SK-MEL-5 (cell line): ENCODE data around the gene MCF2L2. TPM values are rescaled to one million over a fixed set of nuclear protein-coding genes. Genes with fewer than 3 reads are reported as not detected.
"Not testable (repeated sequence)": the region's sequence is repeated elsewhere in the genome, so short reads cannot be mapped to it uniquely, and the experiment has no call there.

Source experiments
- DNase-seq: peaks from one replicate; pipeline ENCODE4 v3.0.0-alpha.2; 2016; ENCODE audit warnings: low read depth, low spot score
- in situ Hi-C: cut with HindIII; loops from 2 replicates; pipeline ENCODE4 v1.10.0; 2016; ENCODE audit warnings: low sequenced_read_pairs, high pct_unique_total_duplicates, low pct_unique_long_range_greater_than_20kb
- total RNA-seq: library from RNA; depleted of rRNA; stranded (reverse); fragments of >200 nt; shearing (Covaris generic); gene quantifications from 2 replicates; pipeline ENCODE4 v1.2.3, GENCODE V29; 2014

MCF2L2 gene
- total RNA-seq, 1 experiment from 2014 or later: 0.79 TPM

GRCh38 chr3:183427196-183427875, 1.1 kb downstream of the MCF2L2 start:
- DNase-seq: no peak
- in situ Hi-C loops: no loop called here

GRCh38 chr3:183418807-183419206, 9.6 kb downstream of the MCF2L2 start:
- in situ Hi-C loops, DNase-seq: not testable (repeated sequence)

DNA sequence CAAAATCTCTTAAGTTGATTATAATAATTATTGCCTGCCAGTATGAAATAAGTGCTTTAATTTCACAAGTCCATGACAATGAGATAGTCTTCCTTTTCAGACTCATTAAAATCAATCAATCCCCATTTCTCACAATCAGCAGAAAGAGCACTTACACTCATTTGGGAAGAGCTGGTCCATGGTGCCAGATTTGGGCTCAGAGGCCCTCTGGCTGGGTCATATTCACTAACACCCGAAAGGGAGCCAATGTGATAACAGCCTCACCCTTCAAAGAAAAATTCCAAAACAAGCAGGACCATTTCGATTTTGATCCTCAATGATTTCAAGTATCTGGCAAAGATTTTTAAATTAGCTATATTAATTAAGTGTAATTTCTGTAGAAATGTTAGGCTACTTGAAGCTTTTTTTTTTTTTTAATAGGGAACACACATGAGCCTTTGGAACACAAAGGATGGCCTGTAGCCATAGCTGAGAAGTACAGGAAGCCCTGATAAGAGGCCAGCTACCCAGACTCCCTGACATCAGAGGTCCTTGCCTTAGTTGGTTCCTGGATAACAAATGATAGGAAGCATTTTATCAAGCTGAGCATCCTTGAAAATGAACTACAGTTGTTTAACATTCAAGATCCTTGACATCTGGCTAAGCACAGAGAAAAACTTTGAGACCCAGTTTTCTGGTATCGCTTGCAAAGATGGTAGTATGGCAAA, 17.1 kb downstream of the MCF2L2 start:
- in situ Hi-C loops: no loop called here
- no peak for DNase-seq

GRCh38 chr3:183410759-183411158, 17.7 kb downstream of the MCF2L2 start:
- in situ Hi-C loops: no loop called here
- no peak for DNase-seq

DNA sequence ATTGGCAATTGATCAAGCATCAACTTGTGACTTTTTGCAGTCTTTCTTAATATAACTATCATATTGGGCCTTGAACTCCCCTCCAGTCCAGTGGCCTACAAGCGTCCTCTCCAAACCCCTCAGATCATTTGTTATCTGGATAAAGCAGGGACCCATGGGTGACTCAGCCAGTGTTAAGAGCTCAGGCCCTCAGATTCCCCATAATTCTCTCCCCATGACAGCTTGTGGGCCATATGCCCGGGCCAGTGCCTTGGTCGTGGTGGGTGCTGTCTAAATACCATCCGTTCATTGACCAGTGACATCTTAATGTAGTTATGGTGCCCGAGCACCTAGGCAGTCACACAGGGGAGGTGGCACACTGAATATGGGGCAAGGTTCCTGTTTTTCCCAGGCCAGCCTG, 18.1 kb downstream of the MCF2L2 start:
- no peak for DNase-seq
- in situ Hi-C loops: no loop called here

DNA sequence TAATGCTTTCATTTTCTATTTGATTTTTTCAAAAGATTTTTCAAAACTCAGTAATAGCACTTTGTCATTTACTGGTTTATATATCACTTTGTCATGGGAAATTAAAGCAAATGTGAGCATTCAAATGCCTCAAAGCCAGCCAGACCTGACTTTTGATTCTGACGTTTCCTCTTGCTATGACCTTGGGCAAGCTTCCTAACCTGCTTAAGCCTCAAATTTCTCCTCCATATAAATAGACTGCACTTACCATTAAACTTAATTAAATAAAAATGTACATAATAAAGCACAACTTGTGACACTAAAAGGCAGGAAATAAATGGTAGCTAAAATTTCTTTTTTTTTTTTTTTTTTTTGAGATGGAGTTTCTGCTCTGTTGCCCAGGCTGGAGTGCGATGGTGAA, 19.2 kb downstream of the MCF2L2 start:
- in situ Hi-C loops: no loop called here
- DNase-seq: no peak

GRCh38 chr3:183401678-183402077, 26.7 kb downstream of the MCF2L2 start:
- DNase-seq: no peak
- in situ Hi-C loops: no loop called here

DNA sequence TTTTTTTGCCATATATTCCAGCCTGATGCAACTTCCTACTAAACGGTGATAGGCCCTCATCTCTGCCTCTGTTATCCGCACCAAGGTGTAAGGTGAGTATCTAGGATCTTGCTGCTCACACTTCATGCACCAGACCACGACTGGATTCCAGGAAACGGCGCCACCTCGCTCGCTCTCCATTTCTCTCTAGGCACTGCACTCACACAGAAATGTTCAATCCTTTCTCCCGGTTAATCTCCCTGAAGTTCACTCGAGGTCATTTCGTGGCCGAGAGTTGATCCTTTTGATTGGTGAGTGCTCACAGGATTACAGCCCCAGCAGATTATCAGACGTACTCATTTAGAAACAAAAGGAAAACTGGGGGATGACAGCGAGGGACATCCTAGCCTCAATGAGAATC, 28.1 kb downstream of the MCF2L2 start:
- DNase-seq: no peak
- in situ Hi-C loops: no loop called here

DNA sequence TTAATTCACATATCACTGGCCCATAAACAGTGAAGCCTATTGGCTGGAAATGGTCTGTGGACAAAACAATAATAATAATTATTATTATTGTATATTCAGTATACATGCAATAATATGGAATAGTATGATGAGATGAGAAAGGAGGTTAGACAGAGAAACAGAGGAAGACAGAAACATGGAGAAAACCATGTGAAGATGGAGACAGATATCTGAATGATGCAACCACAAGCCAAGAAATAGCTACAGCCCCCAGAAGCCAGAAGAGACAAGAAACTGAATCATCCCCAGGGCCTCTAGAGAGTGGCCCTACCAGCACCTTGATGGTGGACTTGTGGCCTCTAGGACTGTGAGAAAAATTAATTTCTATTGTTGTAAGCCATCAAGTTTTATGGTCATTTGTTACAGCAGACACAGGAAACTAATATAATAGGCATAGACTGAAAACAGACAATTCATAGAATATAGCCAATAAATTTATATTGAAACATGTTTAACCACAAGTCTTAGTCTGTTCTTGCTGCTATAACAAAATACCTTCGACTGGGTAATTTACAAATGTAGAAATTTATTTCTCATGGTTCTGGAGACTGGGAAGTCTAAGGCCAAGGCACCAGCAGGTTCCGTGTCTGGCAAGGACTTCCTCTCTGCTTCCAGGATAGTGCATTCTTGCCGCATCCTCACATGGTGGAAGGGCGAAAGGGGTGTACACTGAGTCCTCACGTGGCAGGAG, 31.6 kb downstream of the MCF2L2 start:
- in situ Hi-C loops: no loop called here
- DNase-seq: no peak

DNA sequence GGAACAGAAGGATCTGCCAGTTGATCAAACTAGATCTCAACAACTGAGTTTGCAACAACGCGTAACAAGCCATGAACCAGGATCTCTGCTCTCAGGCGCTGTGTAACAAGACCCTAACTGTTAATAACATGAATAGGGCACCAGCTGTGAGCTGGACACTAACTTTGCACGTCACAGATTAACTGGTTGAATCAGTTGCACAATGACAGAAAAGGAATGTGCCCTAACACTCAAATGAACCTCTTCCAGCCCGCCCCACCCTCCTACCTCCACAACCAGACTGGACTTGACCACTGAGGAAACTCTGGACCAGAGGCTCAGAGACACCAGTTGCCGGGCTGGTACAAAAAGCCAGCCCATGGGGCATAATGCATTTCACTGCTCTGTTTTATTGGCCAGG, 34.3 kb downstream of the MCF2L2 start:
- no peak for DNase-seq
- in situ Hi-C loops: no loop called here

DNA sequence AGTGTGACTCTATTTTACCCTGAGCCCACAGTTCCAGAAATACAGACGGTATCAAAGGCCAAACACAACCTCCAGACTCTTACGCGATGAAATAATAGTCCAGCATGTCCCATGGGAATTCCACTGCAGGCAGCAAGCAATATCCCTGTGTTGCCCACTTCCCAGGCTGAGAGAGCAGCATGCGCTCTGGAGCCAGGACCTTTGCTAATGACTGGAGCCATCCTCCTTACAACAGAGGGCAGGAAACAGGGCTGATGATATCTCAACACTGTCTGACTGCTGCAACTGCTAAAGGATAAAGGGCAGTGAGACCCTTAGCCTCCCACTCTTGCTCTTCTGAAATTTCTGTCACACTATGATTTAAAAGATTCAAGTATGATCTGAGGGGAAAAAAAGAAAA, 34.8 kb downstream of the MCF2L2 start:
- no peak for DNase-seq
- in situ Hi-C loops: no loop called here

- peak; percentile 60 for DNase-seq
- in situ Hi-C loops: no loop called here
Observed at GRCh38 chr3:183392186-183393034, 36.0 kb downstream of the MCF2L2 start.

DNA sequence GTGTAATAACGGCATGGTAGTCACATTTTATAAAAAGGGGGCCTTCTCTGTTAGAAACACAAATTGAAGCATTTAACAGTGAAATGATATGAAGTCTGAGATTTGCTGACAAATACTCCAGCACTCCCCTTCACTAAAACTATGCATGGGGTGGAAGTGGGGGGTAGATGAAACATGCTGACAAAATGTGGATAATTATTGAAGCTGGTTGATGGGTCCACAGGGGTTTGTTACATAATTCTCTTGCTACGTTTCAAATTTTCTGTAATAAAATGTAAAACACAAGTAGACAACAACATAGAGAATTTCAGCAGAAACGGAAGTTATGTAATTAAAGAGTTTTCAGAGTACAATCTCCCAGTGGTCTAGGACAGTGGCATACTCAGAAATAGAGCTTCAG, 37.0 kb downstream of the MCF2L2 start:
- DNase-seq: no peak
- in situ Hi-C loops: no loop called here

DNA sequence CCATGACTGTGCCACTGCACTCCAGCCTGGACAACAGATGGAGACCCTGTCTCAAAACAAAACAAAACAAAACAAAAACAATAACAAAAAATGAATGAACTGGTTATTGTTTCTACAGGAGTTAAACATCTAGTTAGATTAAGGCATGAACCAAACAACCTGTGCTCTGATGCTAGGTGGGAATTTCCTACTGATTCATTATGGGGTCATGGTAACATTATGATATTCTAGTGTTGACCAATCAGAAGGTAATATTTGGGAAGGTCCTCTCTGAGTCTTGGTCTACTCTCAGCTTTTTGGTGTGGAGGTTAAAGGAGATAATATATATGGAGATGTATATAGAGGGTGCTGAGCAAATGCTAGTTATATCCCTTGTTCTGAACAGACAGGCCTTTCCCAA, 37.6 kb downstream of the MCF2L2 start:
- no peak for DNase-seq
- in situ Hi-C loops: no loop called here

- no peak for DNase-seq
- in situ Hi-C loops: no loop called here
Observed at GRCh38 chr3:183388213-183388895, 40.1 kb downstream of the MCF2L2 start.

GRCh38 chr3:183387797-183388196, 40.6 kb downstream of the MCF2L2 start:
- in situ Hi-C loops: no loop called here
- DNase-seq: no peak

GRCh38 chr3:183386651-183387050, 41.8 kb downstream of the MCF2L2 start:
- in situ Hi-C loops: no loop called here

More at GRCh38 chr3:183386651-183387050, 41.8 kb downstream of the MCF2L2 start:
- DNase-seq: no peak
